Effector CD8-positive, alpha-beta T cell (primary cell): Measurements from ENCODE around the gene TCF7L1.
"Not testable (repeated sequence)": the region's sequence is repeated elsewhere in the genome, so short reads cannot be mapped to it uniquely, and the experiment has no call there.

Experiments used
- DNase-seq: peaks from one replicate; lab custom pipeline; 2025; lab: John Stamatoyannopoulos, UW

The TCF7L1 gene

DNA sequence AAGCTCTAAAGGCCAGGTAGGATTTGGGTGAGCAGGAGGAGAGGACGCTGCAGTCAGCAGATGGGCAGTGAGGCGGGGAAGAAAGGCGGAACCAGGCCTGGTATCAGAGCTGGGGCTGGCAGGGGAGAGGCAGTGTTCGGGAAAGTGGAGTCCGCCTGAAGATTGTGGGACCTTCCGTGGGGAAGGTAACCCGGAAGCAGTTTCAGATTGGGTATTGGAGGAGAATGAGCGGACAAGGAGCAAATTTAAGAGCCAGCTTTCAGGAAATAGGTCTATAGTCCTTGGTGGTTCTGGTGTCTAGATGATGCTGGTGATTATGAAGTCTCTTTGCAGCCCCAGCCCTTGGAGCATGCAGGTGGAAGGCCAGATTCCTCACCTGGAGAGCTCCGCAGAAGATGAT, 51.0 kb downstream of the TCF7L1 start:
- DNase-seq = no peak

DNA sequence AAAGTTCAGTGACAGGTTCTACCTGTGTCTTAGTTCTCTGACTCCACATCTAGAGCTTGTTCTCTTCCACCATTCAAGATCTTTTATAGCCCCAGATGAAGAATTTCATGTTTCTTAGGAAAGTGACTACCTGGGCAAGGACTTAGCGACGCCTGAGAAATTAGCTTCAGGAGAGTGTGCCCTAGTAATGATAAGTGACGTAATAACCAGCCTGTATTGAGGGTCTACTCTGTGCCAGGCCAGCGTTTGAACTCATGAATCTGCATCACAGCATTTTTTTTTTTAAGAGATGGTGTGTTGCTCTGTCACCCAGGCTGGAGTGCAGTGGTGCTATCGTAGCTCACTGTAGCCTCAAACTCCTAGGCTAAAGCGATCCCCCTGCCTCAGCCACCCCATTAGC, 51.8 kb downstream of the TCF7L1 start:
- no peak for DNase-seq

DNA sequence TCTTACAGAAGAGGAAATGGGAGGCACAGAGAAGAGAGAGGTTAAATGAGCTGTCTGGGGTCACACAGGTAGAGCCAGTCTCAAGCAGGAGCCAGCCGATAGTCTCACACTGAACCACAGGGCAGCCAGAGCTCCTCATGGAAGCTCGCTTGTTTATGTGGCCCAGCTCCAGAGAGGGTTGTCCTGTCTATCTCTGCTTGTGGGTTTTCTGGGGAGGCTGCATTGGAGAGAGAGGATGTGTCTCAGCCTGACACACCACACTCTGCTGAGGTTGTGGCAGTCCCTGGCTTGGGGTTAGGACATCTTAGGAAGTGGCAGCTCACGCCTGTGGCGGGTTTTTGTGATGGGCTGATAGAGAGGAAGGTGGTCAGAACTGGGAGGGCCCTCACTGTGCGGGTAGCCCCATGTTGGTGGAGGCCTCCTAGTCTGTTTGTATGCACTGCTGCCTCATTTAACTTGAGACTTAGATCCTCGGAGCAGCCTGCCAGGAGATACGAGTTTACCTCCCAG, 52.3 kb downstream of the TCF7L1 start:
- no peak for DNase-seq

DNA sequence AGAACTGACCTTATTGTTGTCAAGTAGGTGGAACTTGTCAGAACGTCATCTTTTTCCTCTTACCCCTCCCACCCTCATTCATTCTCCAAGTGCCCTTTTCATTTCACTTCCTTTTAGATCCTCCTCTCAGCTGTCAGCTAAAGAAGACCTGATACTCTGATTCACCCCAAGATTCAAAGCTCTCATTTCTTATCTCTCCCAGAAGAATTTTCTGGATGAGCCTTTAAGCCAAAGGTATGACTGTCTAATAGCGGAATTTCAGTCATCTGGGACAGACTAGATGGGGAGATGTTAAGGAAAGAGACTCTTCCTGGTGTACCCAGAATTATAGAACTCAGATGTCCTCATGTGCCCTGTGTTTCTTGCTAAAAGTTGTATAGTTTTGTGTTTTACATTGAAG, 53.9 kb downstream of the TCF7L1 start:
- no peak for DNase-seq

DNA sequence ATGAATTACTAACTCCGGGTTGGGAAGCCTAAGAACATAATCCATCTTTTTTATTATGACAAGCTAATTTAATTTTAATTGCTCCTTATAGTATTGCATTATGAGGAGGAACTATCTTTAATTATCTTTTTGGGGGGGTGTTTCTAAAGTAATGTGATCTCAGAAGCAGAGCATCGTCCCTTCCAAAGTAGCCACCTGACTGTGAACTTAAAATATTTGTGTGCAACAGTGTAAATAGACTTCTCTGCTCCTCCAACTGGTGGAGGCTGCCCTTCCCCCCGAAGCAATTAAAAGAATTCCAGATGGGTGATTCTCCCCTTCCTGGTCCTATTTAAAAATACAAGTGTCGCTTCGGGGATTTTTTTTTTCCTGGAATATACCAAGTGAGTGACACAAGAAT, 55.7 kb downstream of the TCF7L1 start:
- no peak for DNase-seq

GRCh38 chr2:85189606-85190270, 56.5 kb downstream of the TCF7L1 start:
- no peak for DNase-seq

GRCh38 chr2:85191157-85191556, 58.0 kb downstream of the TCF7L1 start:
- no peak for DNase-seq

- DNase-seq = no peak
These were observed 61.7 kb downstream of the TCF7L1 start for GRCh38 chr2:85194780-85195480.

DNA sequence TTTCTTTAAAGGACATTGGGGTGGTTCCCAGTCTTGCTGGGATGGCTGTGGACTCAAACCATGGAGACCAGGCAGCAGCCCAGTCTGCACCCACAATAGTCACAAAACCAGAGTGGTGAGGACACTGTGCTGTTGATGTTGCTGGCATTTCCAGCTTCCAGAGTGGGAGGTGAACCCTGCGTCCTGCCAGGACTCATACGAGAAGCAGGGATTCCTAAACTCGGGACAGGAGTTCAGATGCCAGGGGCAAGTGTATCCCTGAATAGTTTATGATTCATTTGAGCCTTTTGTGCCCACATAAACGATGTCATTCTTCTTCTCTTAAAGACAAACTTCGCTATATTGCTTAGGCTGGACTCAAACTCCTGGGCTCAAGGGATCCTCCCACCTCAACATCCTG, 62.8 kb downstream of the TCF7L1 start:
- no peak for DNase-seq

- no peak for DNase-seq
These were observed 66.5 kb downstream of the TCF7L1 start for GRCh38 chr2:85199698-85200097.

DNA sequence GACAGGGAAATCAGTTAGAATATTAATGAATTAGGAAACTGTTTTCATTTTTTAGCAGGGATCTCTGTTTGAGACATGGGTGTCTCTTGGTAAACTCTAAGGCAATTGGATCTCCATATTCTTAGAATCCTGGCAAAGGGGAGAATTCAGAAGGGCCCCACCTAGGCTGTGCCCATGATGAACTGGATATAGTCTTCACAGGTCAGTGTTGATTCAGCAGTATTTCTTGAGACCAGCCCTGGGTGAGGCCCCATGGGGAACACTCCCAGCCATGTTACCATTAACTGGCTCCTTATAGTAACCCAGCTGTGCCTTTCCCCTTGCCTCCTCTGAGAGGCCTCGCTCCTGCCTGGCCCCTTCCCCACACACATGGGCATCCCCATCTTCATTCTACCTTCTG, 76.7 kb downstream of the TCF7L1 start:
- no peak for DNase-seq

- no peak for DNase-seq
These were observed 77.3 kb downstream of the TCF7L1 start for GRCh38 chr2:85210511-85210910.

DNA sequence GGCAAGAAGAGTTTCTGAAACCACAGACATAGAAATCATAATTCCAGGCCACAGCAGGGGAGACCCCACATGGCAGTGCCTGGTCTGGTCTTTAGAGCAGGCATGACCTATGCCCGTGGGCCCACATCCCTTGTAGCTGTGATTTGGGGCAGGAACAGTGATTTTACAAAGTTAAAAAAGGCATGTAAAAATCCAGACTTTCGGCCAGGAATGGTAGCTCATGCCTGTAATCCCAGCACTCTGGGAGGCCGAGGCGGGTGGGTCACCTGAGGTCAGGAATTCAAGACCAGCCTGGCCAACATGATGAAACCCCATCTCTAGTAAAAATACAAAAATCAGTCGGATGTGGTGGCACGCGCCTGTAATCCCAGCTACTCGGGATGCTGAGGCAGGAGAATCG, 78.4 kb downstream of the TCF7L1 start:
- DNase-seq = not testable (repeated sequence)

- DNase-seq = no peak
These were observed 79.6 kb downstream of the TCF7L1 start for GRCh38 chr2:85212841-85213240.

DNA sequence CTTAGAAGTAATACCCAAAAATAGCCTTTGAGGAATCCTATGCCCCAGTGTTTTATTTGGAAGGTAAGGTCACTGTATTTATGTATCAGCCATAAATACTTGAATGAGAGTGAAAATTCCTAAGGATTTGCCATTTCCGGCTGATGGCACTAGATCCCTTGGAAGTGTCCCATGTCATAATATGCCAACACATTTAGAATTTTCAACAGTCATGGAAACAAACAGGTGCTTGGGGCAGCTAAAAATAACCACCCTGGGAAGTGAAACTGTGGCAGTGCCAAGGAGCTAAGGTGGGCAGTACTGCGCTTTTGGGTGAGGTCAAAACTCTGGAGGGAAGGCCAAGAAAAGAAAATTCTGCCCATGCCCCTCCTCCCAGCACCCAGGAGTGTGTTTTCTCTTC, 80.2 kb downstream of the TCF7L1 start:
- no peak for DNase-seq

GRCh38 chr2:85213901-85214512, 80.8 kb downstream of the TCF7L1 start:
- no peak for DNase-seq

DNA sequence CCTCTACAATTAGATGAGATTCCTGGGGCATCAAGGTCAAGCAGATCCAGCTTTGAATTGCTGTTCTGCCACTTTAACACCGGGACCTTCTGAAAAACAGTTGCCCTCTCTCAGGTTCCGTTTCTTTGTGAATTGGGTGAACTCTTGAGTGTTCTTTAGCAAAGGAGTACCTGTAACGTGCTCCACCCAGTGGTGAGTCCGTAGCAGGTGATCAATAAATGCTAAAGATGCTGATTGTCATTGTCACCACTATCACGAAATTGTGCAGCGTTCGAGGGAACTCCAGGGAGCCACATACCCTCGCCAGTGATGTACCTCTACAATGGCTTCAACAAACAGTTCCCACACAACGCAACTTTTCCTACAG, 81.9 kb downstream of the TCF7L1 start:
- no peak for DNase-seq

DNA sequence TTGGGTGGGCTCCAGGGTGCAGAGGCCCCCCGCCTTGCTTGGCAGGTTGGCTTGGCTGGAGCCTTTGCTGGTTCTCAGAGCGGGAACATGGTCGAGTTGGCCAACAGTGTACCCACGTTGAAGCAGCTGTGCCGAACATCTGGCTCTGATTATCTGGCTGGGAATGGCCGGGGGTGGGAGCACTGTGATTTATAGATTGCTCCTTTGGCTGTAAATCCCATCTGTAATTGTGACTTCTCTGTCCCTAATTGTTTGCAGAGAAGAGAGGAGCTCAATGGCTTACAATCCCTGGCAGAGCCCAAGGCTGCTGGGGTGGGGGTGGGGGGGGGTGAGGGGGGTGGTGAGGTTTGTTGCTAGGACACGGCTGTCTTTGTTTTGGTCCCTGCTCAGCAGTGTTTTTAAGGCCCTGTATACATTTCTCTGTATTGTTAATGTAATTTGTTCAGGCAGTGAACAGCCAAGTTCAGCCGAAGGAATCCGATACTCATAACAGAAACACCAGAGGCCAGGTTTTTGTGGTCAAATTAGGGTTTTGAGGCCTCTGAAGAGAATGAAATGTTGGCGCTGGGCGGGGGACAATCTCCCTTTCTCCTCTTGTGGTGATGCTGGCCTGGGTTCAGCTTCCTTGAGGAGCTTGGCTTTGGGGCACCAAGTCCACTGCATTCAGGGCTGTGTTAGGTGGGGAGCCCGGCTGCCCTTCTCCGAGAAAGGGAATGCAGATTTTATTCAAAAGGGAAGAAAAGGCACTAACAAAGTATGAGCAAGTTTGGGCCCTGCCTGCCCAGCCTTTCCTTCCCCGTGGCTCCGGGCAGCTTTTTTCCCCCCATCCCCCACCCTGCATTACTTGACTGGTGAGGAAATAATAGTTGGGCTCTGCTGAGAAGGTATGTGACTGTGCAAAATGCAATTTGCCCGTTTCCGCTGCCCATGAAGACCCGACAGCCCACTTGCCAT, 82.5 kb downstream of the TCF7L1 start:
- no peak for DNase-seq

DNA sequence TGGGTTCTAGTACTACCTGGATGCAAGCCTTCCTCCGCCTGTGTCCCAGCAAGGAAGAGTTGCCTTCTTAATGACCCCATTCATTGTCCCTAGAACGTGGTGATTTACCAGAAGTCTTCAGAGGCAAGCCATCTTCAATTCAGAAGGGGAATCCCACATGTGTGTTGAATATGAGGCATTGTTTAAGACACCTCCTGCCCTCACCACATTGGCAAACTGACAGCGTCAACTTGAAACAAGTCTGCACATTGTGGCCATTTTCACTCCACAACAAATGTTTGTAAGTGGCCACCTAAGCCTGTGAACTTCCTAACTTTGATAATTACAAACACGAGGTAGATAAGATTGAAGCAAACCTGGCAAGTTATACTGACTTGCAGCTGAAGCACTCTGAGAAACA, 83.7 kb downstream of the TCF7L1 start:
- DNase-seq = no peak

- no peak for DNase-seq
These were observed 88.0 kb downstream of the TCF7L1 start for GRCh38 chr2:85221067-85221691.

GRCh38 chr2:85222792-85223191, 89.6 kb downstream of the TCF7L1 start:
- DNase-seq = no peak

DNA sequence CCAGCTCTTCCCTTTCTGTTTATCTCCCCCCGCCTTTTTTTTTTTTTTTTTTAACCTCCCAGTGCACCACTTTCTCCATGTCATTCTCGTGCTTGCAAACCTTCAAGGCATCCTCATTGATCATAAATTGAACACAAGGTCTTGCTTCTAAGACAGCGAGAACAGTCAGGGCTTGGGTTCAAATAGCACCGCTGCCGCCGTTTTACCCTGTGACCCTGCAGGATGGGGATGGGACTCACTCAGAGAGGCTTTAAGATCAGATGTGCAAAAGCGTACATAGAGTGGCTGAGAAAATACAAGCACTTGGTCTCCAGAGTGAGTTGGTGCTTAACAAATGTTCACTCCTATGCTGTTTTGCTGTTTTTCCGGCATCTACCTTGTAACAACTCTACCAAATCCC, 93.6 kb downstream of the TCF7L1 start:
- no peak for DNase-seq
